Jurkat, Clone E6-1 (cell line): ENCODE measurements around the gene COQ8A.

Source experiments
- DNase-seq: peaks from one replicate; pipeline ENCODE4 v3.0.0-alpha.2; 2011; ENCODE audit warnings: low read depth, low spot score
- H3K4me3 ChIP-seq: 2 replicates; pipeline ENCODE4 v1.5.1; 2011; ENCODE audit warnings: mild to moderate bottlenecking, low read length, control low read depth, moderate library complexity

COQ8A gene

DNA sequence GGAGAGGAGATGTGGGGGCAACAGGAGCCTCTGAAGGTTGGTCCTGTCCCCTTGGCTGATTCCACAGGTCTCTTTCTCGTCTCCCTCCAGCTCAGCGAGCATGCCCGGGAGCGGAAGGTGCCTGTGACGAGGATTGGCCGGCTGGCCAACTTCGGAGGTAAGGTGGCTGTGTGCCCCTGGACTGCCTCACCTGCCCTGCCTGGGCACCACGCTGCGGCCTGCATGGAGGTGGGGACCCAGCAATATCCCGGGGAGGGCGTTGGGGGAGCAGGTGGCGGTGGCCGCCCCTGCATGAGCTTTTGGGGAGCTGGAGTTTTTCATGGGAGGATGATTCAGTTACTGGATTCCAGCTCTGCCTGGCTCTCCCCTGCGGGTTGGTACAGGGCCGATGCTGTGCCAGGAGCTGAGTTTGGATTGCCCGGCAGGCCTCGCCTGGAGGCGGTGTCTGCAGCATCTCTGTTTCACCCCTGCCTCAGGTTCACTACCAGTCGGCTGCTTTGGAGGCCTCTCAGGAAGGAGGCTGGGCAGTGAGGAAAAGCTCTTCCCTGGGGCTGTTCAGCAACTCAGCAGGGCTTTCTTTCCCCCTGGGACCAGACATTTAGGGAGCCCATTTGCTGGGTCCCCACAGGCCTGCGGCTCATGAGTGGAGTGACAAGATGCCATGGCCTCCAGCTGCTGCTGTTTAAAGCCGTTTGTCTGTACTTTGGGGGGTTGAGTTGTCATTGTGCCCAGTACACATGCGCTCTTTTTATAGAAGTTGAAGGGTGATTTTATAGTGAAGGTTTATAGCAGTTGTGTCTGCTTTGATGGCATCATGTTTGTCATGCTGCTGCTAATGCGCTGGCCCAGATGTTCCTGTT is 25.7 kb downstream of the COQ8A start:
- no peak for DNase-seq
- H3K4me3 ChIP-seq, result no peak overlapping the region

- H3K4me3 ChIP-seq, result no peak overlapping the region
- no peak for DNase-seq
These were observed 26.6 kb downstream of the COQ8A start for GRCh38 chr1:226966683-226967082.

- no peak for DNase-seq
- no peak overlapping the region for H3K4me3 ChIP-seq
These were observed 27.6 kb downstream of the COQ8A start for GRCh38 chr1:226967665-226968064.

DNA sequence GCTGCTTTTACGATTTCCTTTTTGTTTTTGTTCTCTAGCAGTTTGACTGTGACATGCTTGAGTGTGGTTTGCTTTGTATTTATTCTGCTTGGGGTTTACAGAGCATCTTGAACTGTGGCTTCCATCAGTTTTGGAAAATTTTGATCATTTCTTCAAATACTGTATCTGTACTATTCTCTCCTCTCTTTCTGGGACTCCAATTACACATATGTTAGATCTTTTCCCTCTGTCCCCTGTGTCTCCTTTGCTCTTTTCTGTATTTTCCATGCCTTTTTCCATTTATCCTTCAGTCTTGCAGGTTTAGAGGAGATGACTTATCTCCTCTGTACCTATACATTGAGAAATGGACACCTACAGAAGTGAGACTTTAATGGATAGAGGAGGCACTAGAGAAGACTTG is 31.7 kb downstream of the COQ8A start:
- no peak for DNase-seq
- H3K4me3 ChIP-seq, result no peak overlapping the region

DNA sequence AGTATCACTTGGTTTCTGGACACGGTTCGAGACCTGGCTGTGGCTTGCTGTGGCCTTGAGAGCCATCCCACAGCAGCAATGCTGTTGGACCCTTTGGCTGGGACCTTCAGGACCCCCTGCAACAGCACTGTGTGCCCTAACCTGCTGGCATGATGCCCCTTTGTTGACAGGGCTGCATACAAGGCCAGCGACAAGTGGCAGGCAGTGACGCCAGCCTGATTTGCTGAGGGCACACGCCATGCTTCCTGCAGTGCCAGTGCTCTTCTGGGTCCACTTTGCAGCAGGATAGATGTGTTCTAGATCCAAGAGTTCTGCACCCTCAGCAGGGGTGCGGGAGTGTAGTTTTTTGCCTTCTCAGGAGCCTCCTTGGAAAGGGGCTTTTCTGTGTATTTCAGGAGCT is 32.8 kb downstream of the COQ8A start:
- no peak overlapping the region for H3K4me3 ChIP-seq
- no peak for DNase-seq

DNA sequence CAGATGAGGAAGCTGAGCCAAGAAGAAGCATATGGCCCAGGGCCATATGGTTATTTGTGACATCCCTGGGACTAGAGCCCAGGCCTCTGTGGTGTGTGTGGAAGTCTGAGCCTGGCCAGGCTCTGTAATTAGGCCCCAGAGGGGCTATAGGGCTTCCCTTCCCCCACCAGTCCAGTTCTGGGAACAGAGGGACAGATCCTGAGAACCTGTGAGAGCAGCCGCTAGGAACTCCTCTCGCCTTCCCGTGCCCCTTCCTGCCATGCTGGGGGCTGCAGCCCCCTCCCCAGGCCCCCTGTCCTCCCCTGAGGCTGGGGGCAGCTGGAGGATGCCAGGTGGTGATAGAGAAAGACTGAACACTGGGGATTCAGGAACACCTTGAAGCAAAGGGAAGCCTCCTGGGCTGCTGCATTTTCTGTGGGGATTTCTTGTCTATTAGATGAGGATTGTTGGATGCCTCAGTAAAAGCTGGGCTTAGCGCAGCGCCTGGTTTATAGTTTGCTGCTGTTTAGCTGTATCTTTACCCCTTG is 33.3 kb downstream of the COQ8A start:
- H3K4me3 ChIP-seq, result no peak overlapping the region
- DNase-seq, result no peak

DNA sequence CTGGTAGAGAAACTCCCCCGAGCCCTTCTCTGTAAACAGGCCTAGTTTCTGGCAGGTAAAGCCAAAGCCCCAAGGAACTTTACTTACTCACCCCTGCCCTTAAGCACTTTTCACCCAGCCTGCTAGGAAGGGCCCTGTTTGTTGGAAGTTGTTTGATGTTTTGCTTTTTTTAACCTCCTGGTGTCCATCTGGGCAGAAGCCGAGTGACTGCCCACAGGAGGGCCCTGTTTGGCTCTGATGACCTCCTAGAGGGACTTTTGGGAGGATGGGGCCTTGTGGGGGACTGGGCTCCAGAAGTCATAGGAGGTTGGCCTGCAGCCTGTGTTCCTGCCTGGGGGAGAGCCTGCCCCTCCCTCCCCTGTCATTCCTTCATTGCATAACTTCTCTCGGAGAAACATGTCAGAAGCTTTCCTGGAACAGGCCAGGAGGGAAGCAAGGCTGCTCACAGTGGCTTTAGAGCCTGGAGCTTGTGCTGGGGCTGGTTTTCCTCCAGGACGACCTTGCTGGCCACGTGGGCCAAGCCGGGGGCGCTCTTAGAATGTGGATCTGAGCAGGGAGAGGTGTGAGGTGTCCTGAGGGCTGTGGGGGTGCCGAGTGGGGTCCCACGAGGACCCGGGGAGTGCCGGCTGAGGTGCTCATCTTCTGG is 33.9 kb downstream of the COQ8A start:
- DNase-seq, result no peak
- no peak overlapping the region for H3K4me3 ChIP-seq

GRCh38 chr1:226974544-226975258 is 34.6 kb downstream of the COQ8A start:
- H3K4me3 ChIP-seq, result no peak overlapping the region
- DNase-seq, result no peak

DNA sequence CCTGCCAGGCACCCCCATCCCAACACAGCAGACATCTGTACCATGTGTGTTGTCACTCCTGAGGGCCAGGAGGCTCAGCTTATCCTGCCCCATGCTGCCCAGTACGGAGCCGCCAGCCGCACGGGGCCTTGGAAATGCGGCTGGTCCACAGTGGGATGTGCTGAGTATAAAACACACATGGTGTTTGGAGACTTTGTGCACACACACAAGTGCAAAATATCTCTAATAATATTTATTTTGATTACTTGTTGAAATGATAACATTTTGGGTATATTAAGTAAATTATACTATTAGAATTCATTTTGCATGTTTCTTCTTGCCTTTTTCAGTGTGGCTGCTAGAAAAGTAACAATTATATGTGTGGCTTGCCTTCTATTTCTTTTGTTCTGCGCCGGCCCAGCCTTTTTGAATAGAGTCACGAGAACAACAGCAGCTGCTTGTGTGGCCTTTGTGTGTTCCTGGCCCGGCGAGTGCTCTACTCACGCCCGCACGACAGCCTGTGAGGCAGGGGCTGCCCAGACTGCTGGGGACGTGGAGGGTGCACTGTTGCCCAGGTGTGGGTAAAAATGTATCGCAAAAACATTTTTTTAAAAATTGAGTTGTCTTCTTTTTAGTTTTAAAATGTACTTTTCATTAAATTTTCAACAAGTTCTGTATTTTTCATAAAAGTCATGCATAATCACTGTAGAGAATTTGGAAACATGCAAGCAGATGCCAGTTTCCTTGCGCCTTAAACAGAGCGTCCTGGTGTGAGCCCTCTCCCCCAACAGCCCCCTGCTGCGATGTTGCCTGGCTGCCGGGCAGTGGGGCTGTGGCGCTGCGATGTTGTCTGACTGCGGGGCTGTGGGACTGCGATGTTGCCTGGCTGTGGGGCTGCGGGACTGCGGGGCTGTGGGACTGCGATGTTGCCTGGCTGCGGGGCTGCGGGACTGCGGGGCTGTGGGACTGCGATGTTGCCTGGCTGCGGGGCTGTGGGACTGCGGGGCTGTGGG is 35.5 kb downstream of the COQ8A start:
- no peak overlapping the region for H3K4me3 ChIP-seq
- no peak for DNase-seq

DNA sequence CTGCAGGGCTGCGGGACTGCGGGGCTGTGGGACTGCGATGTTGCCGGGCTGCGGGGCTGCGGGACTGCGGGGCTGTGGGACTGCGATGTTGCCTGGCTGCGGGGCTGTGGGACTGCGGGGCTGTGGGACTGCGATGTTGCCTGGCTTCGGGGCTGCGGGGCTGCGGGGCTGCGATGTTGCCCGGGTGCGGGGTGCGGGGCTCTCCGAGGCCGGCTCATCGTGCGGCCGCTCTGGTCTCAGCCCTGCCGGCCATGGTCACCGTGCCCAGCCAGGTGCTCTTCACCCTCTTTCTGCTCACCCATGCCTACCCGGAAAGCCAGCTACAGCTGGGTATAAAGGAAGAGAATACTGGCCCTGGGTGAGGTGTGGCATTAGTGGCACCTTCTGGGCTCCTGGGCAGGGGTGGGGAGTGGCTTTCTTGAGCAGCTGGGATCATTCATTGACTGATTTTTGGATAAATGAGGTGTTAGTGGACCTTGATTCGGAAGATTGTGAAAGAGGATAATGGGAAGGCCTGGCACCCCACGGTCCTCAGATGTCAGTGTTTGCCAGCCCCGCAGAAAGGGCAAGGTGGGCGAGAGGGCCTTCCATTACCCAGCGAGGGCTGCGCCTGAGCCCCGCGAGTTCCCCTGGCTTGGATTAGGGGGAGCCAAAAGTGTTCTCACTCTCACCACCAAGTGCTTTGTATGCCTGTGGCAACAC is 36.3 kb downstream of the COQ8A start:
- no peak for DNase-seq
- no peak overlapping the region for H3K4me3 ChIP-seq

DNA sequence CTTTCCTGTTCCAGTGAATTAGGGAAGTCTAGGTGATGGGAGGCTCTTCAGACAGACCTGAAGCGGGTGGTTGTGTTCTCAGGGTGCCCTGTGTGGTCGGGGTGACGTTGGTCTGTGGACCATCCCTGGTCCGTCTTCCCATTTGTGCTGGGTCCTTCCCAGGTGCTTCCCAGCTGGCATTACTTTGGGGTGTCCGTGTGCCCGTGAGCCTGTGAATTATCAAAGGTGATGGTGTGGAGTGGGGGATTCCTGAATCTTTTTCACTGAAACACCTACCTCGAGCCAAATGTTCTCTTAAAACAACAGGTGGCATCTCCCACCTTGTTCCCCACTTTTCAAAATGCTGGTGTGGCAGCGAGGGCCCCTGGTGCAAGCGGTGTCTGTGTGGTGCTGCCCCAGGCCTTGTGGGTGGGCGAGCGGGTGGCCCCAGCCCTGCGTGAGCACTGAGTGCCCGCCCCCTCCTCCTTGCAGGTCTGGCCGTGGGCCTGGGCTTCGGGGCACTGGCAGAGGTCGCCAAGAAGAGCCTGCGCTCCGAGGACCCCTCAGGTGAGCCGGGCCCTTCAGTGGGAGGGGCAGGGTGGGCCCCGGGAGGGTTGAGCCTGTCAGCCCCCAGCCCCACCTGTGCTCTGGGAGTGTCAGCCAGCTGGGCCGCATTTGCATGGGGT is 37.0 kb downstream of the COQ8A start:
- H3K4me3 ChIP-seq, result no peak overlapping the region
- no peak for DNase-seq

DNA sequence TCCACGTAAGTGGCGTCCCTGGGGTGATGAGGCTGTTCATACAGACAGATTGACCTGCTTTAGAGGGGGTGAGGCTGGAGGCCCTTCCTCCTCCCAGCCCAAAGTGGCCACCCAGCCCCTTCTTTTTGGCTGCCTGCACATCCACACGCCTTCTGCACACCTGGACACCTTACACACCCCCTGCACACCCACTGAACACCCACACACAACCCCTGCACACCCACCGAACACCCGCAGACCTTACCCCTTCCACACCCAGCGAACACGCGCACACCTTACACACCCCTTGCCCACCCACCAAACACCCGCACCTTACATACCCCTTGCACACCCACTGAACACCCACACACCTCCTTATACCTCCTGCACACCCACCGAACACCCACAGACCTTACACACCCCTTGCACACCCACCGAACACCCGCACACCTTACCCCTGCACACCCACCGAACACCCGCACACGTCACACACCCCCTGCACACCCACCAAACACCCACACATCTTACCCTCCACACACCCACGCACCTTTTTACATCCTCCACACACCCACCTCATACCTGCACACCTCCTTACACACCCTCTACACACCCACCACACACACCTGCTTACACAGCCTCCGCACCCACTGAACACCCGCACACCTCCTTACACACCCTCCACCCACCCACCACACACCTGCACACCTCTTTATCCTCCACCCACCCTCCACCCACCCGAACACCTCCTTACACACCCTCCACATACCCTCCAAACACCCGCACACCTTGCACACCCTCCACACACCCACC is 37.7 kb downstream of the COQ8A start:
- no peak for DNase-seq
- H3K4me3 ChIP-seq, result no peak overlapping the region

DNA sequence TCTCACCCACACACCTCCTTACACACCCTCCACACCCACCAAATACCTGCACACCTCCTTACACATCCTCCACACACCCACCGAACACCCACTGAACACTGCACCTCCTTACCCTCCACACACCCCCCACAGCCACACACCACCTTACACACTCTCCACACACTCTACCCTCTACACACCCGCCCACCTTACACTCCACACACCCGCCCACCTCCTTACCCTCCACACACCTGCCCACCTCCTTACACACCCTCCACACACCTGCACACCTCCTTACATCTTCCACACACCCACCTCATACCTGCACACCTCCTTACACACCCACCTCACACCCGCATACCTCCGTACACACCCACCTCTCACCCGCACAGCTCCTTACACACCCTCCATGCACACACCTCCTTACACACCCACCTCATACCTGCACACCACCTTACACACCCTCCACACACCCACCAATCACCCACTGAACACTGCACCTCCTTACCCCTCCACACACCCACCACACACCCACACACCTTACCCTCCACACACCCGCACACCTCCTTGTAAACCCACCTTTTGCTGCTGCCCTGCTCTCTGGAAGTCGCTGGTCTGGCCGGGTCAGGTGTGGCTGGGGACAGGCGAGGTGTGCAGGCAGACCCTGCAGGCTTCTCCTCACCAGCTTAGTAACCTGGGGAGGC is 38.5 kb downstream of the COQ8A start:
- no peak for DNase-seq
- H3K4me3 ChIP-seq, result no peak overlapping the region

GRCh38 chr1:226979115-226979516 is 39.0 kb downstream of the COQ8A start:
- DNase-seq, result no peak
- no peak overlapping the region for H3K4me3 ChIP-seq

GRCh38 chr1:226979517-226980121 is 39.5 kb downstream of the COQ8A start:
- no peak for DNase-seq
- H3K4me3 ChIP-seq, result no peak overlapping the region

- no peak for DNase-seq
- H3K4me3 ChIP-seq, result no peak overlapping the region
These were observed 40.0 kb downstream of the COQ8A start for GRCh38 chr1:226980122-226980560.
